Measurements from ENCODE around the gene ATP5F1E. TPM values are rescaled to one million over a fixed set of nuclear protein-coding genes. Genes with fewer than 3 reads are reported as not detected.

ATP5F1E gene
- total RNA-seq, 1 donor from 2014 or later: 66.7 TPM

GRCh38 chr20:58994390-58995159 is 37.6 kb downstream of the ATP5F1E start:
- Mint-ChIP-seq H3K27ac (ENCODE audit: unreplicated experiment) (no peak overlapping the region), H3K4me1 (ENCODE audit: unreplicated experiment) (no peaks in the 10 kb centered on the region), H3K27me3 (ENCODE audit: unreplicated experiment) (no peaks in the 10 kb centered on the region), H3K9me3 (ENCODE audit: unreplicated experiment) (no peaks in the 10 kb centered on the region), H3K4me3 (ENCODE audit: unreplicated experiment) (no peak overlapping the region), H3K36me3 (ENCODE audit: unreplicated experiment) (peaks cover 39% of the 10 kb centered on the region)
- no peak for DNase-seq (ENCODE audit: extremely low spot score, unreplicated experiment)
- TF ChIP-seq CTCF (IDR thresholded peaks at IDR 0.05): no peak

- DNase-seq (ENCODE audit: extremely low spot score, unreplicated experiment): no peak
- Mint-ChIP-seq H3K27me3 (ENCODE audit: unreplicated experiment) (no peaks in the 10 kb centered on the region), H3K4me1 (ENCODE audit: unreplicated experiment) (no peaks in the 10 kb centered on the region), H3K4me3 (ENCODE audit: unreplicated experiment) (no peak overlapping the region), H3K36me3 (ENCODE audit: unreplicated experiment) (peaks cover 49% of the 10 kb centered on the region), H3K27ac (ENCODE audit: unreplicated experiment) (no peak overlapping the region), H3K9me3 (ENCODE audit: unreplicated experiment) (no peaks in the 10 kb centered on the region)
- no peak for TF ChIP-seq CTCF (IDR thresholded peaks at IDR 0.05)
Measured at GRCh38 chr20:58993332-58994248, 38.5 kb downstream of the ATP5F1E start.

- DNase-seq (ENCODE audit: extremely low spot score, unreplicated experiment): no peak
- no peak overlapping the region for H3K4me3 Mint-ChIP-seq (ENCODE audit: unreplicated experiment)
- TF ChIP-seq CTCF (IDR thresholded peaks at IDR 0.05): no peak
- H3K9me3 Mint-ChIP-seq (ENCODE audit: unreplicated experiment): no peaks in the 10 kb centered on the region
- H3K36me3 Mint-ChIP-seq (ENCODE audit: unreplicated experiment): peaks cover 51% of the 10 kb centered on the region
- H3K4me1 Mint-ChIP-seq (ENCODE audit: unreplicated experiment): no peaks in the 10 kb centered on the region
- H3K27me3 Mint-ChIP-seq (ENCODE audit: unreplicated experiment): no peaks in the 10 kb centered on the region
- no peak overlapping the region for H3K27ac Mint-ChIP-seq (ENCODE audit: unreplicated experiment)
Measured at GRCh38 chr20:58992911-58993310, 39.2 kb downstream of the ATP5F1E start.

GRCh38 chr20:58991715-58992114 is 40.4 kb downstream of the ATP5F1E start:
- no peak overlapping the region for H3K4me3 Mint-ChIP-seq (ENCODE audit: unreplicated experiment)
- no peaks in the 10 kb centered on the region for H3K27me3 Mint-ChIP-seq (ENCODE audit: unreplicated experiment)
- H3K9me3 Mint-ChIP-seq (ENCODE audit: unreplicated experiment): no peaks in the 10 kb centered on the region
- H3K27ac Mint-ChIP-seq (ENCODE audit: unreplicated experiment): no peak overlapping the region
- TF ChIP-seq CTCF (IDR thresholded peaks at IDR 0.05): no peak
- no peak for DNase-seq (ENCODE audit: extremely low spot score, unreplicated experiment)
- no peaks in the 10 kb centered on the region for H3K4me1 Mint-ChIP-seq (ENCODE audit: unreplicated experiment)
- peaks cover 62% of the 10 kb centered on the region for H3K36me3 Mint-ChIP-seq (ENCODE audit: unreplicated experiment)
